Activated CD4-positive, alpha-beta T cell treated with anti-CD3 and anti-CD28 coated beads, Interleukin-2, amount 50 U/mL, for 16 hours (primary cell): Measurements from ENCODE around the gene PDAP1.
"Not testable (repeated sequence)": the region's sequence is repeated elsewhere in the genome, so short reads cannot be mapped to it uniquely, and the experiment has no call there.

Source experiments
- DNase-seq: peaks from one replicate; pipeline ENCODE4 v3.0.0-alpha.2; 2020

PDAP1 gene, protein sequence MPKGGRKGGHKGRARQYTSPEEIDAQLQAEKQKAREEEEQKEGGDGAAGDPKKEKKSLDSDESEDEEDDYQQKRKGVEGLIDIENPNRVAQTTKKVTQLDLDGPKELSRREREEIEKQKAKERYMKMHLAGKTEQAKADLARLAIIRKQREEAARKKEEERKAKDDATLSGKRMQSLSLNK

DNA sequence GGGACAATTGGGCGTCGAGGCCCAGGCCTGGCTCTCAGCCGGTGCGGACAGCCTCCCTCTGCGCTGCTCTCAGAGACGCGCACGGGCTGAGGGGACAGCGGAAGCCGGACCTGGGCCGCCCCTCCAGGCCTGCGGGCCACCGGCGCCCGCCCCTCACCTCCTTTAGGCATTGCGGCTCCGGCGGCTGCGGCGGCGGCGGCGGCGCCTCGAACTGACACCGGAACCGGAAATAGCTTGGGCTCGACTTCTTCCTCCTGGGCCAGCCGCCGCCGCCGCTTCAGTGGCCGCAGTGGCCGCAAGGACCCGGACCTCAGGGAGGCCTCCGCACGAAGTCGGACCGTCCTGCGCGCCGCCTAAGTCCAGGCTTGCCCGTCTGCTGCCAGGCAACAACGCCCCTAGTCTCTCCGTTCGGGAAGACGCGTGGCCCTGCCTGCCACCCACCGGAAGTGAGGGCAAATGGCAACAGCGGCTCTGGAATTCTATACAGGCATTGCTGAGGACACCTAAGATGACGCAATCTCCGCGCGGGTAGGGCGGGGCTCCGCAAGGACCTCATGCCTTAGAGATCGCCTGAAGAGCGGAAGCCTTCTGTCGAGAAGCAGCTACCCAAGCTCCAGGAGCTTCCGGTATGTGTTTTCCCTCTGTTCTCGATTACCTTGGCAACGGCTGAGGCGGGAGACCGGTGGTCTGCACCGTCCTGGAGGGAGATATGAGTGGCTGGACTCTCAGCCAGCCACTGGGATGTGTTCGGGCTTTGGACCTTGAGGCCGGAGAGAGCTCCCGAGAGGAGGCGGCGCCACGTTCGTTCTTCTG is at the start of gene PDAP1, which contains the start of gene BUD31:
Gene PDAP1, minus strand, starts transcription at position 219 of the 813 bp plus-strand sequence. Its CDS starts 49 bp downstream, at position 170.
Gene BUD31, plus strand, starts transcription at position 591 of the 813 bp plus-strand sequence. CDS start 2,124 bp downstream, outside the sequence.
- DNase-seq = peak; percentile 94

DNA sequence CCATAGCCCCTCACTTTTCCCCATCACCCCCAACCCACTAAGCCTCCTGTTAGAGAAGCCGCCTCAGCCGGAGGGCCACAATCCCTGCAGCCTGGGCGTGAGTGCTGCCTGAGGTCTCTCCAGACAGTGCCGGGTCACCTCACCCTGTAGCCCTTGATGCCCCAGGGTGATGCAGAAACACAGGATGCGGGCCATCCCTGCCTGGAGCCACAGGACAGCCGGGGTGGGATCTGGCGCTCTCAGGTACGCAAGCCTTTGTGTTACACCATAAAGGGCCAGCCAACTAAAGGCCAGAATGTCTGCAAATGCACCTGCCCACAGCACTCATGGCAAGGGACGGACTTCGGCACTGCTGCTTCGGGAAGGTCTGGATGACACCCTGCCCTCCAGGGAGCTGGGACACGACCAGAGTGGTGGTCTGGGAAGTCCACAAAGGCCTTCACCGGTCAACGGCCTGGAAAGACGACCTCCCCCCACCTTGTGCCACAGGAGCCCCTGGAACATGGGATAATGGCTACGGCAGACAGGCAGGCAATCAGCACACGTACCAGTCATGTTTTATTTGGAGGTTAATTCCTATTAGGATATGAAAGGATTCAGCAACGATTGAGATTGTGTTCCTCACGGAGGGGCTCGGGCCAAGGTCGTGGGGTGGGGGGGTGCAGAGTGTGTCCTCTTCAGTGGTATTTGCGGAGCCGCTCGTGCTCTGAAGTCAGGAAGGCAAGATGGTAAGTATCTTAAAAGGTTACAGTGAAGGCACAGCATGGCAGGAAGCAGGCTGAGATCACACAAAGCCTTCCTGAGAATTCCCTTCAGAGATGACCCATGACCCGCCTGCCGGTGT is 49.5 kb upstream of the PDAP1 start:
- DNase-seq = no peak

DNA sequence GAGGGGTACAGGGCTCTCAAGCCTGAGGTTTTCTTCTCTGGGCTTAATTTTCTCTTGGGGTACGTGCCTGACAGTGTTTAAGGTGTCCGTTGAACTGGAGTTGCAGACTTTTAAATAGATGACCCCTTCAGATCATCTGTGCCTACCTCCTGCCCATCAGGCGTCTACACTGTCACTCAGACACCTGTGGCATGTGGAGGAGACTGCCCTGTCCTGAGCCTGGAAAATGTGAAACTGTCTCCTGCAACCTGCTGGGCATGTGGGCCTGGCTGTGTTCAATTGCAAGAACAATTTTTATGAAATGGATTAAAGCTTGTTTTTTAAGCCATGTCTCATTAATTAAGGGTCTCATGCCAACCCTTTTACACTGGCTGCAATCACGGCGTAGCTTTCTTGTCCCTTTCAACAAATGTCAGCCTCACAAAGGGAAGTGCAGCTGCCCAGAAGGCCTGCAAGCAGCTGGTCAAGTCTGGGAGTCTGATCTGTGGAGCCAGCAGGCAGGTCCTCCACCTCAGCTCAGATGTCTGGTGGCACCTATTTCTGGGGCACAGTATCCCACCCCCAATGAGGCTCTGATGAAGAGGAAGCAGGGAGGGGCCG is 48.8 kb upstream of the PDAP1 start:
- DNase-seq = no peak

DNA sequence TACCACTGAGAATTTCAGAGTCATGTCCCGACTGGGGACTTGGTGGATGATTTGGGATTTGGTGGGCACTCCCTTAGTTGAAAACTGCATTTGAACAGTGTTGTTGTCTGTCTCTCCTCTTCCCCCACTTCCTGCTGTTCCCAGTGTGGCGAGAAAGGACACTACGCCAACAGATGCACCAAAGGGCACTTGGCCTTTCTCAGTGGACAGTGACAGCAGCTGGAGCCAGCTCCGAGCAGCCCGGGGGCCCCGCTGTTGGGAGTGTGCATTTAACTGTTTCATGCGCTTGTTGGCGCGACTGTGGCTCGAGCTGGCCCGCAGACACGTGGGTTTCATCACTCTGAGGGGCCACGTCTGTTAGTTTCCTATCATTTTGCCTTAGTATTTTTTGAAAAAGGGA is 47.9 kb upstream of the PDAP1 start:
- no peak for DNase-seq

DNA sequence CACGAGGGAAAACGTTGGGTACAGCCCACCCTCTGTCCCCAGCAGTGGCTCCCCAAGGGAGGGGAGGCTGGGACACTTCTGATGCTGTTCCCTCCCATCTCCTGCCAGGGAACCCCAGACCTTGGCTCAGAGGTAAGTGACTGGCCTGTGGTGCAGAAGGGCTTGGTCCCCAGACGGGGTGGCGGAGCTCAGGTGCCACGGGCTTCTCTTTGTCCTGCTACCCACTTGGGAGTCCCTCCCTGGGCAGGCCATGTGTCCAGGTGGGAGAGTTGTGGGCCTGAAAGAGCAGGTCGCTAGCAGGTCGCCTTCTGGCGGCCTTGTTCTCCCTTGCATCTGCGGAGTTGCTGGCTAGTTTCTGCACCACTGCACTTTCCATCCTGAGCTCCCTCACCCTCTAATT is 47.5 kb upstream of the PDAP1 start:
- no peak for DNase-seq

DNA sequence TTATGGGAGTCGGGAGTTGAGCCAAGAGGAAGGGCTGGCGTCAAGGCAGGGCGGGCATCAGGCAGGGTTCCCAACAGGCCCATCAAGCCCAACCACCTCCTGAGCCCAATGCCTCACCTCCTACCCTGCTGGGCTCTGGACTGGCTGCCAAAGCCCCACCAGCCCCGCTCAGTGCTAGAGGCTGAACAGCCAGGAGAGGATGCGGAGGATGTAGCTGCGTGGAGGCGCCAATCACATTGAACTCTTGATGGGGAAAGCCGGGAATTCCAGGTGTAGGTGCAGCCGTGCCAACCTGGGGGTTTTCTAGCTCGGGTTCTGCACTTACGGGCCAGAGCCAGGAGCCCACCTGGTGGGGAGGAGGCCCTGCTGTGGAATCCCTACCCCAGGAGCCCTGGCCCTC is 44.7 kb upstream of the PDAP1 start:
- DNase-seq = no peak

DNA sequence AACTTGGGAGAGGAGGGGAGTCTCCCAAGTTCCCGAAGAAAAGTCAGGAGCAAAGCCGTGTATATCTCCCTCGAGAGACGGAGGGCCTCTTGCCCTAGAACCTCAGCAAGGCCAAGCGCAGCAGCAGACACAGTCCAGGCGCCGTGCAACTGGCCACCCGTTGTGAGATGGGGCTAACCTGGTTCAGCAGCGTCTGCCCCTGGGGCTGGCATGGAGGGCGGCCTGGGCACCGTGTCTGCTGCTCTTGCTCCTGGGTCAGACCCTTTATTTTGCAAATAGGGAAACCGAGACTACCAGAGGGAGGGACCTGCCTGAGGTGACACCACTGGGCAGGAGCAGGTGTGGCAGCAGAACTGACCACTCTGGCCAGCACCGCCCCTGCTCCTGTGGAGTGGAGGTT is 44.1 kb upstream of the PDAP1 start:
- no peak for DNase-seq

DNA sequence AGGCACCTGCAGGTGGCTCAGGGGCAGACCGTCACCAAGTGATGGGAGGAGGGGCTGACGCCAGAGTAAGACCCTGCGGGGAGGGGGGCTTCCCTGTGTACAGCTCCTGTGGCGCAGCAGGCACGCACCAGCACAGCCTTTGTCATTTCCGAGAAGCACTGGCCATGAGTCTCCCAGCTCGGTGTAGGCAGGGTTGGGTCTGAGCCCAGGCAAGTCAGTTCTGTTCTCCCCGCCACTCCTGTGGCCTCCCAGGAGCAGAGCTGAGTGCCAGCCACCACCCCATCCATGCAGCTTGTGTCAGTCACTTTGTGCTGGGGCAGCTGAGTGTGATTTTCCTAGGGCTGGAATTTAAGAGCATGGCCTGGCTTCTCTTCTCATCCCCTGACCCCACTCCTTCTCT is 43.5 kb upstream of the PDAP1 start:
- no peak for DNase-seq

DNA sequence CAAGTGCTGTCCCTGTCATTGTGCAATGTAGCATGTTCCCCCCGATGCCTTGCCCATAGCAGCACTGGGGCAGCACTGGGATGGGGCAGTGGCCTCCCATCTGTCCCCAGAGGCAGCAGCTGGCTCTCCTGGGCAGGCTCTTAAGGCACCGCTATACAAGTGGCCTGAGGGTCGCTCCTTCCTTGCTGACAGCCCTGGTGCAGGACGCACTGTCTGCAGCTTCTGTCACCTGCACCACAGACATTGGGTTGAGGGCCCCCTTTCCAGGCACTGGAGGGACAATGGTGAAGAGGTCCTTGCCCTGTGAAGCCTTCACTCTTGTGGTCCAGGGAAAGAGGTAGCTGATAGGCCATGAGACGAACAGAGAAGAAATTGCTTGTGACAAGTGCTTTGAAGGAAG is 40.9 kb upstream of the PDAP1 start:
- no peak for DNase-seq

DNA sequence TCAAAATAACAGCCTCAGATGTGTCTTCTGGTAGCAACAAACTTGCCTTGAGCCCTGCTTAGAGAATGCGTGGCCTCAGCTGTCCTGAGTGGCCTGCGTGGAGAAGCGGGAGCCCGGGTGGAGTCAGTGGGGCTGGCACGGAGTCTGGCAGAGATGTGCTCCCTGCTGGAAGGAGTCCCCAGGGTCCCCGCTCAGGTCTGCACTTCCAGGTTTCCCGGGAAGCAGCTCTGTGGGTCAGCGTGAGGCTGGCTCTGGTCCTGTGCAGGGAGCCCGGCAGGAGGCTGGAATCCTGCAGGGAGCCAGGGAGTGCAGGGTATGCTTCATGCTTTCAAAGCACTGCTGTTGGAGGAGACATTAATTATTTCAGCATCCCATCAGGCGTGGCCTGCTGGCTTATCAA is 40.5 kb upstream of the PDAP1 start:
- no peak for DNase-seq

DNA sequence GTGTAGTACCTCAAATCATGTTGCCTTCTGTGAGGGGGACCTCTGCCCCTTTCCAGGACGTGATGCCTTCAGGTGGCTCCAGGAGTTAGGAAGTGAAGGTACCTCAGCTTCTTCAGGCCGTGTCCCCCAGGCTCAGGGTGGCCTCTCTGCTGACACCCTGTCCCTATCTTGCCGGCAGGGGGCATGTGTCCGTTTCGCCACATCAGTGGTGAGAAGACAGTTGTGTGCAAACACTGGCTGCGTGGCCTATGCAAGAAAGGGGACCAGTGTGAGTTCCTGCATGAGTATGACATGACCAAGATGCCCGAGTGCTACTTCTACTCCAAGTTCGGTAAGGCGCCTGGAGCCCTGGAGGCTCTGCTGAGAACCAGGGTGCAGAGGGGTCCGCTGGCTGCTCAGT is 39.5 kb upstream of the PDAP1 start:
- no peak for DNase-seq

DNA sequence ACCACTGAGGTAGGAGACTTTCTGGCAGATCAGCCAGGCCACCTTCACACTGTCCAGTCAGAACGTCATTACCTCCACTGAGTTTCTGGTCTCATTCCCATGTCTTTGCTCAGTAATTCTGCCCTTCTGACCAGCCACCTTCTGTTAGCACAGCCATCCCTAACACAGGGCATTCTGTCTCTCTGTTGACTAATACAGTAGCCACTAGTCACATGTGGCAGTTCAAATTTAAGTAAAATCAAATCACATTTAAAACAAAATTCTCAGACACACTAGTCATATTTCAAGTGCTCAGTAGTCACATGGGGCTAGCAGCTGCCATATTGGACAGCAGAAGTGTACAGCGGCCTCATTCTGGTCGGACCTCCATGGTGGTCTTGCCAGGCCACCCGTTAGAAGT is 37.7 kb upstream of the PDAP1 start:
- no peak for DNase-seq

DNA sequence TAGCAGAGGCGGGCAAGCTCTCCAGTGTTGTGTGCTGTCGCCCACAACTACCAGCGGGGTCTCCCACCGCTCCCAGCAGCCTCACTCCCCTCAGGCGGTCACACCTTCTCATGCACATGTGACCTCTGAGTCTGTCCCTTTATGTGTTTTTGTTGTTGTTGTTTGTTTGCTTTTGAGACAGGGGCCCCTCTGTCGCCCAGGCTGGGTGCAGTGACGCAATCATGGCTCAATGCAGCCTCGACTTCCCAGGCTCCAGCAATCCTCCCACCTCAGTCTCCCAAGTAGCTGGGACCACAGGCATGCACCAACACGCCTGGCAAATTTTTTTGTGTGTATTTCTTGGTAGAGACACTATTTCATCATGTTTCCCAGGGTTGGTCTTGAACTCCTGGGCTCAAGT is 31.8 kb upstream of the PDAP1 start:
- no peak for DNase-seq

DNA sequence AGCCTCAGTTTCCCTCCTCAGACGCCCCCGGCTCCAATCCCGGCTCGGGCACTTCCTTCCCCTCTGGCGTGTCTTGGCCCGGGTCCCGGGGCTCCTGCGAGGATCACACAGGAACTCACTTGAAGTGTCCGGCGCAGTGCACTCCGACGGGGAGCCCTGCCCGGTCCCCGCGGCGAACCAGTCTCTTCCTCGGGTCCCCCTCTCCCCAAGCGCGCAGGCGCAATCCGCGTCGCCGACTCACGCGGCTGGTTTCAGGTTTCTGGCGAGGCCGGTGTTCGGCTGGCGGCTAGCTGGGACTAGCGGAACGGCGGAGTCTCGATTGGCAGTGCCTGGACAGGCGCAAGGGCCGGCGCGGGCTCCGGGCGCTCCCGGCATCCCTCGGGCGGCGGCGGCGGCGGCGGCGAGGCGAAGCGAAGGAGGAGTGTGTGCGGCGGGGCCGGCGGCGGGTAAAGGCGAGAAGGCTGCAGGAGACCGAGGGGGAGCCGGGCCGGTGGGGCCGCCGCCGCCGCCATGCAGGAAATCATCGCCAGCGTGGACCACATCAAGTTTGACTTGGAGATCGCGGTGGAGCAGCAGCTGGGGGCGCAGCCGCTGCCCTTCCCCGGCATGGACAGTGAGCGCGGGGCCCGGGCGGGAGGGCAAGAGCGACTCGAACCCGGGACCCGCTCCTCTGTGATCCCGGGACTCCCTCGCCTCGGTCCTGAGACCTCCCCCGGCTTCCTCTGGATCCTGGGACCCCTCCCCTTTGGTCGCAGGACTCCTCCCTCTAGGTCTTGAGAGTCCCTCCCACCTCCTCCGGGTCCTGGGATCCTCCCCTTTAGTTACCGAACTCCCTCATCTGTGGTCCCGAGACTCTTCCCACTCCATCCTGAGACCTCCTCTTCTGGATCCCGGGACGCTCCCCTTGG is 30.4 kb upstream of the PDAP1 start, which contains the start of the genes CPSF4 and PTCD1:
Gene CPSF4, plus strand, starts transcription at position 371 of the 908 bp plus-strand sequence. Its CDS starts 140 bp downstream, at position 511.
Gene PTCD1, minus strand, starts transcription at position 226 of the 908 bp plus-strand sequence. CDS start 3,556 bp downstream, outside the sequence.
- peak; percentile 97 for DNase-seq

DNA sequence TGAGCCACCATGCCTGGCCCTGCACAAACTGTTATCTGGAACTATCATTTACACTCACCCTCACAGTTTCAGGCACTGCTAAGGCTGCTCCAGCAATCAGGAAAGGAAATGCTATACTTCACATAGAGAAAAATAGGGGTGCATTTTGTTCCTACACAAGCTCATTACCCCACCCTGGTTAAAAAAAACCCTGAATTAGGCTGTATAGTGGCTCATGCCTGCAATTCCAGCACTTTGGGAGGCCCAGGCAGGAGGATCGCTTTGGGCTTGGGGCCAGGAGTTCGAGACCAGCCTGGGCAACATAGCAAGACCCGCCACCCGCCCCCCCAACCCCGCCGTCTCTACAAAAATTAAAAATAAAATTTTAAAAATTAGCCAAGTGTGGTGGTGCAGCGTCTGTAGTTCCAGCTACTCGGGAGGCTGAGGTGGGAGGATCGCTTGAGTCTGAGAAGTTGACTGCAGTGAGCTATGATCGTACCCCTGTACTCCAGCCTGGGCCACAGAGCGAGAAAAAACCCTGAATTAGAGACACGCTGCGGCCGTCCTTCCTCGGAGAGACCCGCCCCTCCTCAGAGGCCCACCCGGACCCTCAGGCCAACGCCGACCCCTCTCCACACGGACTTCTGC is 29.7 kb upstream of the PDAP1 start:
- DNase-seq = no peak

DNA sequence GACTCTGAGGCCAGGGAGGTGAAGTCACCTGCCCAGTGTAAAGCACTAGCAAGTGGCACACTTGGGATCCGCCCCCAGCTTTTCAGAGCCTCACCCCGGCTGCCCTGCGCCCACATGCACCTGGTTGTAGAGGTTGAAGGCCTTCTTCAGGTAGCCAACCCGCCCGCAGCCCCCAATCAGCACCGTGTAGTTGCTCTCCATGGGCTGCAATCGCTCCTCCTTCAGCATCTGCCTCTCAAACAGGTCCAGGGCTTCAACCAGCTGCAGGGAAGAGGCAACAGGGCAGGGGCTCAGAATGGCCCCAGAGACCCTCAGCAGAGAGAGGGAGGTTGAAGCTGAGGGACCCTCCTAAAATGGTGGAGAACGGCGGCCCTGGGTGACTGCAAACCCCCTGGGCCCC is 24.8 kb upstream of the PDAP1 start:
- DNase-seq = no peak

DNA sequence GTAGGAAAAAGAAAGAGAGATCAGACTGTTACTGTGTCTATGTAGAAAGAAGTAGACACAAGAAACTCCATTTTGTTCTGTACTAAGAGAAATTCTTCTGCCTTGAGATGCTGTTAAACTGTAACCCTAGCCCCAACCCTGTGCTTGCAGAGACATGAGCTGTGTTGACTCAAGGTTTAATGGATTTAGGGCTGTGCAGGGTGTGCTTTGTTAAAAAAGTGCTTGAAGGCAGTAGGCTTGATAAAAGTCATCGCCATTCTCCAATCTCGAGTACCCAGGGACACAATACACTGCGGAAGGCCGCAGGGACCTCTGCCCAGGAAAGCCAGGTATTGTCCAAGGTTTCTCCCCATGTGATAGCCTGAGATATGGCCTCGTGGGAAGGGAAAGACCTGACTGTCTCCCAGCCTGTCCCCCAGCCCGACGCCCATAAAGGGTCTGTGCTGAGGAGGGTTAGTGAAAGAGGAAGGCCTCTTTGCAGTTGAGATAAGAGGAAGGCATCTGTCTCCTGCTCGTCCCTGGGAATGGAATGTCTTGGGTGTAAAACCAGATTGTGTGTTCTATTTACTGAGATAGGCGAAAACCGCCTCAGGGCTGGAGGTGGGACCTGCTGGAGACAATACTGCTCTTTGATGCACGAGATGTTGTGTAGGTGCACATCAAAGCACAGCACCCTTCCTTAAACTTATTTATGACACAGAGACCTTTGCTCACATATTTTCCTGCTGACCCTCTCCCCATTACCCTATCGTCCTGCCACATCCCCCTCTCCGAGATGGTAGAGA is 23.6 kb upstream of the PDAP1 start:
- DNase-seq = not testable (repeated sequence)

DNA sequence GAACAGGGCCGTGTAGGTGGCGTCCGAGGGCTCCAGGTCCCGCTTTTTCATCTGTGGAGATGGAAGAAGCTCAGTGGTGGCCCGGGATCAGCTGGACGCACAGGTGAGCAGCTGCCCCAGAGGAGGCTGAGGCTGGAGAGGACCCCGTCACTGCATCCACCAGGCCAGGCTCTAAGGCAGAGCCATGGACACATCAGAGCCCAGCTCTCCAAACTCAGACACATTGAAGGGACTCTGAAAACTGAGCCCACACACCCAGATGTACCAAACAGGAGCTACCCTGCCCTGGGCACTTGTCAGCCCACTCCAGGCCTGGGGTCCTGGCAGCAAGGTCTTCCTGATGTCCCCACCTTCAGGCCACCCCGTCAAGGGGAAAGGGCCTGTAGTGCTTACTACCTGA is 21.4 kb upstream of the PDAP1 start:
- DNase-seq = no peak

DNA sequence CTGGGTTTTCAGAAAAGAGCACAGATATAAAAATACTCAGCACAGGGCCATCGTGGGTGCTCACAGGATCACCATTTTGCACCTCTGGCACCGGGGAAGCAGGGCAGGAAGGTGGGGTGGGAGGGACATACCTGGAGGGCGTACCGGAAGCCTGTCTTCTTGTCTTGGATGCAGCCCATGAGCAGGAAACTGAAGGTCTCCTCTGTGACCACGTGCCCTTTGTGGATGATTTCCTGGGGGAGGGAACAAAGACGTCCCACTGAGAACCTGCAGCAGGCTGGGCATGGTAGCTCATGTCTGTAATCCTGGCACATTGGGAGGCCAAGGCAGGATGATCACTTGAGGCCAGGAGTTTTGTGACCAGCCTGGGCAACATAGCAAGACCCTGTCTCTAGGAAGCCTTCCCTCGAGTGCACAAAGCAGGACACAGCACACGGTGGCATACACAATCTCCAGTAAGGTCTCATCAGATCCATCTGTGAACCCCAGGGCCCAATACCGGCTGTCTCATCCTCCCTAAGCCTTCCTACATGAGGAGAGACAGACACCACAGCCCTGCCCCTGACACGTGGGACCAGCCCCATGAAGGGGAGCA is 20.7 kb upstream of the PDAP1 start:
- no peak for DNase-seq
